T-helper 17 cell (primary cell): ENCODE data around the gene DDX10. TPM values are rescaled to one million over a fixed set of nuclear protein-coding genes. Genes with fewer than 3 reads are reported as not detected.

ENCODE experiments used
- ATAC-seq: fragments of 150-1000 bp; cut with Tn5 transposase; 2 replicates; pipeline ENCODE4 v1.10.0; 2021; ENCODE audit warnings: mild to moderate bottlenecking, moderate library complexity
- DNase-seq, 3 donors: peaks; one replicate each; pipeline versions ENCODE4 v3.0.0 to v3.0.0-alpha.2; 2020 to 2021
- H3K9me3 ChIP-seq: one replicate; pipeline ENCODE4 v1.7.0; 2013; ENCODE audit warnings: low read length, mild to moderate bottlenecking; ENCODE audit not compliant: control insufficient read depth, poor library complexity, severe bottlenecking
- H3K27ac Mint-ChIP-seq: one replicate; pipeline ENCODE4 v1.8.0; 2022; ENCODE audit warnings: mild to moderate bottlenecking, moderate library complexity, mixed read lengths
- H3K27me3 Mint-ChIP-seq: one replicate; pipeline ENCODE4 v1.8.0; 2022; ENCODE audit warnings: mixed read lengths
- H3K36me3 Mint-ChIP-seq: one replicate; pipeline ENCODE4 v1.8.0; 2022; ENCODE audit warnings: low read depth, mixed read lengths
- H3K4me1 Mint-ChIP-seq: one replicate; pipeline ENCODE4 v1.8.0; 2022; ENCODE audit warnings: mild to moderate bottlenecking, mixed read lengths
- H3K4me3 Mint-ChIP-seq: one replicate; pipeline ENCODE4 v1.8.0; 2022; ENCODE audit warnings: mild to moderate bottlenecking, moderate library complexity, mixed read lengths
- total RNA-seq, 4 donors: library from RNA in 2 of 4; stranded (reverse) in 2 of 4; gene quantifications; one replicate each; pipeline ENCODE4 v1.2.3 and lab custom pipeline; 2022 to 2026

DDX10 gene
- total RNA-seq (10 to 100 TPM; 24.8 to 26.6 TPM), total RNA-seq (lab: John Stamatoyannopoulos, UW) (44.6 to 76.6 reads per million in 2 donors)

GRCh38 chr11:108664730-108665525 is at the start of gene DDX10:
DDX10 (plus strand) TSS chr11:108665069; CDS start chr11:108665154, 85 bp downstream.
- peak within 1 kb of the TSS; percentile 99 for H3K27ac Mint-ChIP-seq
- H3K27me3 Mint-ChIP-seq = no peaks in the 10 kb centered on the region
- peaks cover 5% of the 10 kb centered on the region for H3K36me3 Mint-ChIP-seq
- peak within 1 kb of the TSS; percentile 99 for H3K4me3 Mint-ChIP-seq
- DNase-seq (peak; percentile 92 to 98 (median 96)), ATAC-seq (peak; percentile 99)
- H3K4me1 Mint-ChIP-seq = peaks cover 35% of the 10 kb centered on the region
- no peaks in the 10 kb centered on the region for H3K9me3 ChIP-seq

- Mint-ChIP-seq H3K27me3 (peaks cover 46% of the 10 kb centered on the region), H3K27ac (no peak overlapping the region), H3K36me3 (no peaks in the 10 kb centered on the region), H3K4me1 (peaks cover 2% of the 10 kb centered on the region), H3K4me3 (no peak overlapping the region)
- DNase-seq = no peak
- H3K9me3 ChIP-seq = no peaks in the 10 kb centered on the region
- ATAC-seq = no peak
Observed at GRCh38 chr11:108616549-108616948, 48.3 kb upstream of the DDX10 start.

GRCh38 chr11:108617055-108617454 is 47.8 kb upstream of the DDX10 start:
- peaks cover 2% of the 10 kb centered on the region for H3K4me1 Mint-ChIP-seq
- H3K27ac Mint-ChIP-seq = no peak overlapping the region
- peaks cover 48% of the 10 kb centered on the region for H3K27me3 Mint-ChIP-seq
- ATAC-seq (no peak), DNase-seq (no peak)
- H3K9me3 ChIP-seq = no peaks in the 10 kb centered on the region
- H3K36me3 Mint-ChIP-seq = no peaks in the 10 kb centered on the region
- H3K4me3 Mint-ChIP-seq = no peak overlapping the region

- Mint-ChIP-seq H3K36me3 (no peaks in the 10 kb centered on the region), H3K27me3 (peaks cover 45% of the 10 kb centered on the region), H3K4me3 (no peak overlapping the region), H3K4me1 (peaks cover 2% of the 10 kb centered on the region), H3K27ac (no peak overlapping the region)
- H3K9me3 ChIP-seq = no peaks in the 10 kb centered on the region
- ATAC-seq (no peak), DNase-seq (no peak)
Observed at GRCh38 chr11:108618529-108618928, 46.3 kb upstream of the DDX10 start.

- H3K36me3 Mint-ChIP-seq = no peaks in the 10 kb centered on the region
- peaks cover 7% of the 10 kb centered on the region for H3K4me1 Mint-ChIP-seq
- no peak for DNase-seq
- H3K9me3 ChIP-seq = no peaks in the 10 kb centered on the region
- no peak overlapping the region for H3K4me3 Mint-ChIP-seq
- H3K27ac Mint-ChIP-seq = no peak overlapping the region
- no peak for ATAC-seq
- peaks cover 45% of the 10 kb centered on the region for H3K27me3 Mint-ChIP-seq
Observed at GRCh38 chr11:108620958-108621772, 43.7 kb upstream of the DDX10 start.

GRCh38 chr11:108622341-108622740 is 42.5 kb upstream of the DDX10 start:
- H3K4me1 Mint-ChIP-seq = peaks cover 7% of the 10 kb centered on the region
- ATAC-seq (no peak), DNase-seq (no peak)
- H3K36me3 Mint-ChIP-seq = no peaks in the 10 kb centered on the region
- no peaks in the 10 kb centered on the region for H3K9me3 ChIP-seq
- no peak overlapping the region for H3K4me3 Mint-ChIP-seq
- H3K27me3 Mint-ChIP-seq = peaks cover 37% of the 10 kb centered on the region
- no peak overlapping the region for H3K27ac Mint-ChIP-seq

GRCh38 chr11:108624196-108624925 is 40.5 kb upstream of the DDX10 start:
- no peak overlapping the region for H3K4me3 Mint-ChIP-seq
- H3K36me3 Mint-ChIP-seq = no peaks in the 10 kb centered on the region

GRCh38 chr11:108628326-108628725 is 36.5 kb upstream of the DDX10 start:
- Mint-ChIP-seq H3K27ac (no peak overlapping the region), H3K4me1 (peaks cover 5% of the 10 kb centered on the region), H3K4me3 (no peak overlapping the region), H3K36me3 (peaks cover 2% of the 10 kb centered on the region), H3K27me3 (peaks cover 14% of the 10 kb centered on the region)
- no peaks in the 10 kb centered on the region for H3K9me3 ChIP-seq
- DNase-seq (no peak), ATAC-seq (no peak)

More at GRCh38 chr11:108624196-108624925, 40.5 kb upstream of the DDX10 start:
- Mint-ChIP-seq H3K4me1 (peaks cover 7% of the 10 kb centered on the region), H3K27ac (no peak overlapping the region), H3K27me3 (peaks cover 23% of the 10 kb centered on the region)
- H3K9me3 ChIP-seq = no peaks in the 10 kb centered on the region
- DNase-seq (no peak), ATAC-seq (peak; percentile 23)

GRCh38 chr11:108628812-108629211 is 36.1 kb upstream of the DDX10 start:
- no peak overlapping the region for H3K4me3 Mint-ChIP-seq

GRCh38 chr11:108629274-108629673 is 35.6 kb upstream of the DDX10 start:
- no peak overlapping the region for H3K27ac Mint-ChIP-seq
- H3K36me3 Mint-ChIP-seq = peaks cover 2% of the 10 kb centered on the region
- no peak overlapping the region for H3K4me3 Mint-ChIP-seq
- no peaks in the 10 kb centered on the region for H3K9me3 ChIP-seq
- peaks cover 16% of the 10 kb centered on the region for H3K27me3 Mint-ChIP-seq
- ATAC-seq = no peak
- peaks cover 5% of the 10 kb centered on the region for H3K4me1 Mint-ChIP-seq
- DNase-seq = no peak

More at GRCh38 chr11:108628812-108629211, 36.1 kb upstream of the DDX10 start:
- Mint-ChIP-seq H3K4me1 (peaks cover 5% of the 10 kb centered on the region), H3K27ac (no peak overlapping the region), H3K36me3 (peaks cover 2% of the 10 kb centered on the region), H3K27me3 (peaks cover 15% of the 10 kb centered on the region)
- no peaks in the 10 kb centered on the region for H3K9me3 ChIP-seq
- ATAC-seq (no peak), DNase-seq (no peak)

GRCh38 chr11:108632041-108632704 is 32.7 kb upstream of the DDX10 start:
- no peak overlapping the region for H3K4me3 Mint-ChIP-seq
- no peaks in the 10 kb centered on the region for H3K4me1 Mint-ChIP-seq
- ATAC-seq (no peak), DNase-seq (no peak)
- H3K9me3 ChIP-seq = no peaks in the 10 kb centered on the region
- H3K27me3 Mint-ChIP-seq = peaks cover 26% of the 10 kb centered on the region
- peaks cover 2% of the 10 kb centered on the region for H3K36me3 Mint-ChIP-seq
- no peak overlapping the region for H3K27ac Mint-ChIP-seq

- DNase-seq (no peak), ATAC-seq (no peak)
- Mint-ChIP-seq H3K4me3 (no peak overlapping the region), H3K36me3 (peaks cover 2% of the 10 kb centered on the region), H3K4me1 (peaks cover 6% of the 10 kb centered on the region), H3K27ac (no peak overlapping the region), H3K27me3 (peaks cover 38% of the 10 kb centered on the region)
- H3K9me3 ChIP-seq = no peaks in the 10 kb centered on the region
Observed at GRCh38 chr11:108635106-108635505, 29.8 kb upstream of the DDX10 start.
